ENCODE data around the gene RBM17. TPM values are rescaled to one million over a fixed set of nuclear protein-coding genes. Genes with fewer than 3 reads are reported as not detected.

The RBM17 gene
- total RNA-seq, 1 experiment from 2014 or later, result 28.4 TPM

DNA sequence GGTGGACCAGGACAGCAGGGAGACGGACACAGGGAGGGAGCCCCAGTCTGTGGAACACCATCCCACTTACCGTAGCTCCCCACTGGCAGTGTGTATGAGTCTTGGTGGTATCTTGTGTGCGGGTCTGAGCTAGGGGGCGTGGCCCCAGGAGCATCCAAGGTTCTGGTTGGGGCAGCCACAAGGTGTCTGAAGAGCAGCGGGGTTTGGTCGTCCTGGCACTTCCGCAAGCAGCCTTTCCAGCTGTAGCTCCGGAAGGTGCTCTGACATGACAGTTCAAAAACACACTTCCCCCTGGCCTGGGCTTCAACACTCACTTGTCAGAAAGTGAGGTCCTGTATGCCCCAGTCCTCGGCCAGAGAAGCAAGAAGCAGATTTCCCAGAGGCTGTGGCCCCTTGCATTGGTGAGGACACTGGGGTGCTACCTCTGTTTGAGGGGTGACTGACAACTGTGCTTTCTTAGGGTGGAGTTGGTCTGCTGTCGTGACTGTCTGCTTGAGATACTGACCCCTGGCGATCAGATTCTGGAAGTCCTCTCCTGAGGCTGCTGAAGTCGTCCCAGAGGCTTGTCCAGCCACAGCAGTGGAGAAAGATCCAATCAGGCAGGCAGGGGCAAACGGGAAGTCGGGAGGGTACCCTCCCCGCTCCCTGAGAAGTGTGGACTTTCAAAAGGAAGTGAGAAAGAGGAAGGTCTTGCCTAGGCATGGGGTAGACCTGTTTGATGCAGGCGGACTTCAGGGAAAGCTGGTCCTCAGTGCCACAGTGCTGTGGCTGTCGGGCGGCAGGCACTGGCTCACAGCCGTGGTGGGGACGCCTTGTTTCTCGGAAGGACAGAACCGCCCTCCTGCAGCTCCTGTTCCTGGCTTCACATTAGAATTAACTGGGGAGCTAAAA, 62.5 kb downstream of the RBM17 start:
- CTCF ChIA-PET, result no interaction called here

DNA sequence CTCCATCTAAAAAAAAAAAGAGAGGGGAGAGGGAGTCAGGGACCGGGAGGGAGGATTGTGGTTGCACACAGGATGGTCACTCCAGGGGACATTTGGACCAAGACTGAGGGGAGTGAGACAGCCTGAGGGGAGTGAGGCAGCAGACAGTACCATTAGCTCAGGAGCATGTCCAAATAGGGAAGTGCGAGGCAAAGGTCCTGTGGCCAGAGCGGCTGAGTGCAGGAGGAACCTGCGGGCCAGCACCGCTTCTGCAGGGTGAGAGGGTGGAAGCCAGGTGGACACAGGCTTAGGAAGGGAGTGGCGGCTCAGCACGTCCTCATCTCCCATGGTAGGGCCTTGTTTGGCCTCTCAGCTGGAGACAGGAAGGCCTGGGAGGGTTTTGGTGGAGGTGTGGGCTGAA, 65.0 kb downstream of the RBM17 start:
- CTCF ChIA-PET, result no interaction called here
- H4K20me1 ChIP-seq (ENCODE audit: low read length), result no peaks in the 10 kb centered on the region

More for the DNA sequence above, 62.5 kb downstream of the RBM17 start:
- Histone ChIP-seq H3K27me3 (ENCODE audit: low read length) (no peaks in the 10 kb centered on the region), H3K79me2 (ENCODE audit: low read length) (no peaks in the 10 kb centered on the region), H2AFZ (ENCODE audit: low read length) (no peak overlapping the region), H3K9me2 (replicated peaks; ENCODE audit: low read length) (no peaks in the 10 kb centered on the region), H3K9me3 (ENCODE audit: low read length) (no peaks in the 10 kb centered on the region), H4K20me1 (ENCODE audit: low read length) (no peaks in the 10 kb centered on the region), H3K4me3 (ENCODE audit: low read length) (no peak overlapping the region), H3K4me1 (ENCODE audit: insufficient read depth, low read length) (no peaks in the 10 kb centered on the region), H3K36me3 (ENCODE audit: low read depth, low read length) (no peaks in the 10 kb centered on the region), H3K9ac (ENCODE audit: low read length) (no peak overlapping the region), H3F3A (ENCODE audit: low read length, unreplicated experiment) (no peaks in the 10 kb centered on the region), H3K4me2 (ENCODE audit: low read length) (no peak overlapping the region), H3K27ac (ENCODE audit: low read length) (no peak overlapping the region)
- DNase-seq (no peak), ATAC-seq (no peak)
- BruUV-seq (replicated peaks), result no TSS peak
- TF ChIP-seq CTCF (conservative IDR thresholded peaks at IDR 0.05; ENCODE audit: low read depth, low read length) (no peak), EZH2 (IDR thresholded peaks at IDR 0.05; ENCODE audit: low read length, unreplicated experiment) (no peak), EZH2phosphoT487 (IDR thresholded peaks at IDR 0.05; ENCODE audit: borderline replicate concordance, low read length) (no peak)
- intact Hi-C loops (cut with micrococcal nuclease), result no loop called here
- POLR2A ChIA-PET (ENCODE audit: unreplicated experiment), result no interaction called here

More for the DNA sequence above, 65.0 kb downstream of the RBM17 start:
- H3K36me3 ChIP-seq (ENCODE audit: low read depth, low read length), result no peaks in the 10 kb centered on the region
- DNase-seq (no peak), ATAC-seq (no peak)
- H3K4me3 ChIP-seq (ENCODE audit: low read length), result no peak overlapping the region
- no peaks in the 10 kb centered on the region for H3K9me2 ChIP-seq (replicated peaks; ENCODE audit: low read length)
- intact Hi-C loops (cut with micrococcal nuclease), result no loop called here
- no TSS peak for BruUV-seq (replicated peaks)
- no peaks in the 10 kb centered on the region for H3F3A ChIP-seq (ENCODE audit: low read length, unreplicated experiment)
- H3K4me1 ChIP-seq (ENCODE audit: insufficient read depth, low read length), result peaks cover 4% of the 10 kb centered on the region; the same call in 1 of the 2 replicates
- H3K27ac ChIP-seq (ENCODE audit: low read length), result no peak overlapping the region
- H3K4me2 ChIP-seq (ENCODE audit: low read length), result no peak overlapping the region
- H3K27me3 ChIP-seq (ENCODE audit: low read length), result no peaks in the 10 kb centered on the region
- no peaks in the 10 kb centered on the region for H3K9me3 ChIP-seq (ENCODE audit: low read length)
- no peaks in the 10 kb centered on the region for H3K79me2 ChIP-seq (ENCODE audit: low read length)
- POLR2A ChIA-PET (ENCODE audit: unreplicated experiment), result no interaction called here
- H2AFZ ChIP-seq (ENCODE audit: low read length), result no peak overlapping the region
- no peak overlapping the region for H3K9ac ChIP-seq (ENCODE audit: low read length)
- no peak for TF ChIP-seq EZH2 (IDR thresholded peaks at IDR 0.05; ENCODE audit: low read length, unreplicated experiment)
- no peak for TF ChIP-seq EZH2phosphoT487 (IDR thresholded peaks at IDR 0.05; ENCODE audit: borderline replicate concordance, low read length)
- no peak for TF ChIP-seq CTCF (conservative IDR thresholded peaks at IDR 0.05; ENCODE audit: low read depth, low read length)

Measured in PC-3 (cell line).